GM19455 (cell line): ENCODE results near the gene DNAH10.

ENCODE experiments used
- ATAC-seq: cut with Tn5 transposase; IDR thresholded peaks from one replicate; pipeline ENCODE4 v1.9.1; 2021; ENCODE audit not compliant: unreplicated experiment

Gene DNAH10

GRCh38 chr12:123879691-123880090 is 117.6 kb downstream of the DNAH10 start:
- ATAC-seq, result no peak

- no peak for ATAC-seq
Measured at GRCh38 chr12:123882161-123882705, 120.1 kb downstream of the DNAH10 start.

- ATAC-seq, result no peak
Measured at GRCh38 chr12:123886258-123886657, 124.2 kb downstream of the DNAH10 start.

DNA sequence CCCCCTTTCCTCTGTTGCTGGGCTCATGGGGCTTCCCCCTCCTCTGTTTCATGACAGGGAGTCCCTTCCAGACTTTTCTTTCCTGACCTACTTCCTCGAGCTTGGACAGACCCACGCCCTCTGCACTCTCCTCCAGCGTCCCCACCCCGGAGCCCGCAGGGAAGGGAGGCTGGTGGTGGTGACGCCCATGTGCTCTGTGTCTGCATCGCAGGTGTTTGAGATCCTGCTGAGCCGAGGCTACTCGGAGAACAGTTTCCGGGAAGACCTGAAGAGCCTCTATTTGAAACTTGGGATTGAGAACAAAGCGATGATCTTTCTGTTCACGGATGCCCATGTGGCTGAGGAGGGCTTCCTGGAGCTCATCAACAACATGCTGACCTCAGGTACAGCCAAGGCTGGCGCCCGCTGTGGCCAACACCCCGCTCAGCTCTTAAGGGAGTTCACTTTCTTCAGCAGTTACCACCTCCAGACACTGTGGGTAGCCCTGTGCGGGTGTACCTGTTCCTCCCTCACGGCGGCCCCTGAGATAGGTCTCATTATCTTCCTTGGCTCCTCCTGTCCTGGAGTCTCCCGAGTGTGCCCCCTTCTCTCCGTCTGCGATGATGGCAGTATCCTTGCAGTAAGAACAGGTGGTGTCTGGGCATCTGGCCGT is 125.0 kb downstream of the DNAH10 start:
- ATAC-seq, result no peak

DNA sequence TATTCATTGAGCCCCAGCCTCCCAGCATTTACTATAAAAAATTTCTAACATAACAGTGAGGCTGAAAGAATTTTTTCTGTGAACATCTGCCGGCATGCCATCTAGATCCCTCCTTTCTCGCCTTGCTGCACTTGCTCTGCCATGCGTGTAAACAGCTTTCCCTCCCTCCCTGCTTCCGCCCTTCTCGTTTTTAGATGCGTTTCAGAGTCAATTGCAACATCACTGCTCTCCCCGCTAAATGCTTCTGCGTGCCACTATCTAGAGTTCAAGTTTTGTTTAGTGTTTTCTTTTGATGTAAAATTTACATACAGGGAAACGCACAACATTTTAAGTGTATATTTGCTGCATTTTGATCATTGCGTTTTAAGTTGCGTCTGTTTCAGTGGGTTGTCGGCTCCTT is 126.9 kb downstream of the DNAH10 start:
- no peak for ATAC-seq

DNA sequence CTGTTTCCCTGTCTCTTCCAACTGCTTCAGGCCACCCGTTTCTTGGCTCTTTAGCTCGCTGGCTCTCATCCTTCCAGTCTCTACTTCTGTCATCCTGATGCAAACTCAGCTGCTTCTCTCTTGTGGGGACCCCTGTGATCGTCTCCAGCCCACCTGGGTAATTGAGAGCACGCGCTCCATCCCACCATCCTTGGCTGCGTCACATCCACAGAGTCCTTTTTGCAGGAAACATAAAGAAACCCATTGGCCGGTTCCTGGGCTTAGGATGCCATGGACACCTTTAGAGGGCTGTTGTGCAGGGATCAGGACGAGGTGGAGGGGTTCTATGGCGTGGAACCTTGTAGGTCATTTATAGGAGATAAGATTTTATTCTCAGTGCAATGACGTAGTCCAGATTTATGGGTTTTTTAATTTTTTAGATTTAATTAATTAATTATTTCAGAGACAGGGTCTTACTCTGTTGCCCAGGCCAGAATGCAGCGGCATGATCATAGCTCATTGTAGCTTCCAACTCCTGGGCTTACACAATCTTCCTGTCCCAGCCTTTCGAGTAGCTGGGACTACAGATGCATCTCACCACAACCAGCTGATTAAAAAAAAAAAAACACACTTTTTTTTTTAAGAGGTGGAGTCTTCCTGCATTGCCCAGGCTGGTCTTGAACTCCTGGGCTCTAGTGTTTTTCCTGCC is 127.9 kb downstream of the DNAH10 start:
- ATAC-seq, result no peak

DNA sequence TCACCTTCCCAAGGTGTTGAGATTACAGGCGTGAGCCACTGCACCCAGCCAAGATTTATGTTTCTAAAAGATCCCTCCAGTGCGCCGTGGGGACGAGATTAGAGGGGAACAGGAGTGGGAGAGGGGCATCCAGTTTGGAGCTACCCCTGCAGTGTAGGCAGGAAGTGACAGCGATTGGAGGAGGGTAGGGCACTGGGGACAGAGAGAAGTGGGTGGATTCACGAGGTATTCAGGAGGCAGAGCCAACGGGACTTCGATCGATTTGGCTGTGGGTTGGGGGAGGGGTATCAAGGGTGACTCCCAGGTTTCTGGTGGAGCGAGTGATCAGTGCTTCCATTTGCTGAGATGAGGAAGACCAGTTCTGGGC is 128.4 kb downstream of the DNAH10 start:
- no peak for ATAC-seq

- ATAC-seq, result no peak
Measured at GRCh38 chr12:123891011-123891410, 128.9 kb downstream of the DNAH10 start.

- ATAC-seq, result no peak
Measured at GRCh38 chr12:123891516-123892179, 129.5 kb downstream of the DNAH10 start.

DNA sequence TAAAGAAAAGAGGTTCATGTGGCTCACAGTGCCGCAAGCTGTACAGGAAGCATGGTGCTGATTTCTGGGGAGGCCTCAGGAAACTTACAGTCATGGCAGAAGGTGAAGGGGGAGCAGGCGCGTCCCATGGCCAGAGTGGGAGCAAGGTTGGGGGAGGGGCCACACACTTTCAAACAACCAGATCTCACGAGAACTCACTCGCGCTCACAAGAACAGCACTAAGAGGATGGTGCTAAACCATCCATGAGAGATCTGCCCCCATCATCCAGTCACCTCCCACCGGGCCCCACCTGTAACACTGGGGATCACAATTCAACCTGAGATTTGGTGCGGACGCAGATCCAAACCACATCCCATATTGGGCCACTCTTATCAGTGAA is 130.1 kb downstream of the DNAH10 start:
- no peak for ATAC-seq

DNA sequence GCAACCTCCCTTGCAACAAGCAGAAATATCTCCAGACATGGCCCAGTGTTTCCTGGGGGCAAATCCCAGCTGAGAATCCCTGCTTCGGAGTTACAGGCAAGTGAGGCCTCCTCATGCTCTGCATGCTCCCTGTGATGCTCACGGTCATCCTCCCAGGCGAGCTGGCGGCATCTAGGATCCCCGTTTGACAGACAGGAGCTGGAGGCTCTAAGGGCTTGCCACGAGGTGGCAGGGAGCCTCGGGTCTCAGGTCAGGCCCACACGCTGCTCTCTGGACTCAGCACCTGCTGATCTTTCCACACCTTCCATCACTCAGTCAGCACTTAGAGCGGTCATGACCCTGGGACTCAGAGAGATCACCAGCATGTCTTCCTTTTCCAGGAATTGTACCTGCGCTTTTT is 130.8 kb downstream of the DNAH10 start:
- ATAC-seq, result no peak

GRCh38 chr12:123893276-123893675 is 131.2 kb downstream of the DNAH10 start:
- ATAC-seq, result no peak

DNA sequence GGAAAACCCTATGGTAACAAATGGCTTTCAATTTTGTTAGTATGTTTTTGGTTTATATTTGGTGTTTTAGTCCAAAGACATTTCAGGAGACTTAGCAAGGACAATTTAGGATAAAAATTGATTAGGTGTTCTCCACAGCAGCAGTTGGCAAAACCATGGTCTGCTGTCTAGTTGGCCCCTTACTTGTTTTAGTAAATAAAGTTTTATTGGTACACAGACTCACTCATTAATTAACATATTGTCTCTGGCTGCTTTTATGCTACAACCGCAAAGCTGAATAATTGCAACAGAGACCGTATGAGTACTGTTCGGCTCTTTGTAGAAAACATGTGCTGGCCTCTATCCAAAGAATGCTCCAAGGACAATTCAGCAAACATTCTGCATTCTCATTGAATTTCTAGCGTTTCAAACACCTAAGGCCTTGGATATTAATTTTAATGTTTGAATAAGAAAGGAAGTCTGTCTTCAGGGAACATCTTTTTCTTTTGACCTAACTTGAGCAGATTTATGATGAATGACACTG is 132.8 kb downstream of the DNAH10 start:
- no peak for ATAC-seq

DNA sequence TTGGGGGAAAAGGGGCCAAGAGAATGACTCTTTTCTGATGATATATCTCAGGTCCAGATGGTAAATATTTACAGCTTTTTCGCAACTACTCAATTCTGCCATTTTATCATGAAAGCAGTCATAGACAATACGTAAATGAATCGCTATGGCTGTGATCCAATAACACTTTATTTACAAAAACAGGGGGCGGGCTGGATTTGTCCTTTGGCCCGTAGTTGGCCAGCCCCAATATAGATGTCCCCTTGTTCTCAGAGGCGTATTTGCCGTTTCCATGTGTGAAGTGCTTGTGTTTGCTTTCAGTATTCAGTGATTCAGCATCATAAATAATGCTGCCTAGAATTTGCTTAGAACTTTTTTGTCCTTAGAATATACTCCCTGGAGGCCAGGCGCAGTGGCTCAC is 133.3 kb downstream of the DNAH10 start:
- ATAC-seq, result no peak

GRCh38 chr12:123896767-123897166 is 134.7 kb downstream of the DNAH10 start:
- no peak for ATAC-seq

GRCh38 chr12:123897221-123897620 is 135.1 kb downstream of the DNAH10 start:
- no peak for ATAC-seq

DNA sequence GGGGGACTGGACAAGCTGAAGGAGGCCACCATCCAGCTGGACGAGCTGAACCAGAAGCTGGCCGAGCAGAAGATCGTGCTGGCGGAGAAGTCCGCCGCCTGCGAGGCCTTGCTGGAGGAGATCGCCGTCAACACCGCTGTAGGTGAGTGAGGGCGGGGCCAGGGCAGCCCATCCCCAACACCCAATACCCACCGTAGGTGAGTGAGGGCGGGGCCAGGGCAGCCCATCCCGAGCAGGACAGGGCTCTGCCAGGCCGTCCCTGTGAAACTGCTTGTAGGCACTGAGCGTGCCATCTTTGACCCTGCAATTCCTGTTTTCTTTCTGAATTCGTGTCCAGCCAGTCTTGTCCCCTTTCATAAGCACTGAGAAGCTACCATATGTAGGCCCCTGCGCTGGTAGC is 136.6 kb downstream of the DNAH10 start:
- ATAC-seq, result no peak

DNA sequence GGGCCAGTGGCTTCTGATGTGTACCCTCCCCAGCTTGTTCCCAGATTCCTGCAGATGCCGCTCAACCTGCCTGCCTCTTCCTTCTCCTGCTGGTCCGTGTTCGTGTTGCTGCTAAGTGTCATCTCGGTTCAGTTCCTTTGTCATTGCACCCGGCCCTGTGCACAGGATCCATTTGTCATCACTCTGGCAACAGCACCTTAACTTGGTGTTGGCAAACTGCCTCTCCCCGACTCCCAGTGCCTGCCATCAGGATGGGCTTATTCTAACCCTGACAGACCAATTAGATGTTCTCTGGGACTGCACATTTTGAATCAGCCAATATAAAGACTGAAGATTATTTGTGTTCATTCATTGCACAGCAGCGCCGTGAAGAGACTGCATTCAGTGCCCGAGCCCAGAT is 137.3 kb downstream of the DNAH10 start:
- no peak for ATAC-seq

DNA sequence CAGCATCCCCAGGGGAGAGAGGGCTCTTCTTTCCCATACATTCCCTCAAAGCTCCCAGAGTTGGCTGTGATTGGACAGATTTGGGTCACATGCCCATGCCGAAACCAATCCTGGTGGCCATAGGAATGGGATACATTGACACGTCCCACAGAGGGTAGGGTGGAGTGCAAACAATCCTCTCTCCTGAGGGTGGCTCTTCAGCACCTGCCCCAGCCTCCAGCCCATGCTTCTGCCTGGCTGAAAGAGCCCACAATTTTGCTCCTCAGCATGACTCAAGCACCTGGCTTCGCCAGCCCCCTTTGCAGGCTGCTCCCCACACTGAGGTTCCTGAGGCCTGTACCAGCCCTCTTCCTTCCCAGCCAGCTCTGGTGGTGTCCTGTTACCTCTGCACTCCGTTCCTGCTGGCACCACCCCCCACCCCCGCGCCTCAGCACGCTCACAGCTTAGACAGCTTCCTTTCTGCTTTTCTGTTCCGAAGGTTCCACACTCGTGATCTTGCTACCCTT is 138.8 kb downstream of the DNAH10 start:
- ATAC-seq, result no peak

DNA sequence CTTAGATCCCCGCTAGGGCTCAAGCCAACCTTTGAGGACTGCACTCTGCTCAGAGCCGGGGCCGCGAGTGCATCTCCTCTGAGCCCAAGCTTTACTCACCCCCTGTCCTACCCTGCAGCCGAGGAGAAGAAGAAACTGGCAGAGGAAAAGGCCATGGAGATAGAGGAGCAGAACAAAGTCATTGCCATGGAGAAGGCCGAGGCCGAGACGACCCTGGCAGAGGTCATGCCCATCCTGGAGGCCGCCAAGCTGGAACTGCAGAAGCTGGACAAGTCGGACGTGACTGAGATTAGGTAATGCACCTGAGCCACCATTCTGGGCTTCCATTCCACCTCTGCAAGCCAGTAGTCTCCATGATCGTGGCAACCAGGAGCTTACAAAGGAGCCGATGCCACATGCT is 140.7 kb downstream of the DNAH10 start:
- ATAC-seq, result no peak

- no peak for ATAC-seq
Measured at GRCh38 chr12:123903301-123904065, 141.4 kb downstream of the DNAH10 start.
